ENCODE measurements around the gene NRTN. TPM values are rescaled to one million over a fixed set of nuclear protein-coding genes. Genes with fewer than 3 reads are reported as not detected.

Gene NRTN
- polyA plus RNA-seq, 3 donors = not detected

DNA sequence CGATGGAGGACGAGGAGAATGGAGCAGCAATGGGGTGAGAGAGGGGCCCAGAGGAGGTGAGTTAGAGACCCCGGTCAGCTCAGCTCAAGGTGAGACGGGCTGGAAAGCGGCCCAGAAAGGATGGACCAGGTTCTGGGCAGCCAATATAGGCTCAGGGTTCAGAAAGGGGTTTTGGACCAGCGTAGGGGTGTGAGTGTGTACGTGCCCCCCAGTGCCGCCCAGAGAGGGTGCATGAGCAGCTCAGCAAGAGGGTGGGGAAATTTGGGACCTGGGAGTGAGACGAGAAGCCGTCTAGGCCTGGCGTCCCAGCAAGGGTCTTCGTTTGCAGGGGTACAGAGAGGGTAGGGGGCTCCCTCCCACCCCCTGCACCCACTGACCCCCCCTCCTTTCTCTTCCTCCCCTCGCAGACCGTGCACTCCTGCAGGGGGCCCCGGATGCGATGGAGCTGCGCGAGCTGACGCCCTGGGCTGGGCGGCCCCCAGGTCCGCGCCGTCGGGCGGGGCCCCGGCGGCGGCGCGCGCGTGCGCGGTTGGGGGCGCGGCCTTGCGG, 22.5 kb downstream of the NRTN start:
- H3K4me3 ChIP-seq (replicated peaks in 1 of 3; ENCODE audit: low read depth in 2 of 3, low read length in 3 of 3) = peak overlapping the region in 1 of 3 experiments; percentile 70
- peaks cover 19 to 26% of the 10 kb centered on the region in 2 donors for H3K4me1 ChIP-seq (ENCODE audit: control insufficient read depth in 1 of 2, insufficient read depth in 2 of 2, low read length in 2 of 2)
- no peak for DNase-seq
- TF ChIP-seq, protein P1, sequence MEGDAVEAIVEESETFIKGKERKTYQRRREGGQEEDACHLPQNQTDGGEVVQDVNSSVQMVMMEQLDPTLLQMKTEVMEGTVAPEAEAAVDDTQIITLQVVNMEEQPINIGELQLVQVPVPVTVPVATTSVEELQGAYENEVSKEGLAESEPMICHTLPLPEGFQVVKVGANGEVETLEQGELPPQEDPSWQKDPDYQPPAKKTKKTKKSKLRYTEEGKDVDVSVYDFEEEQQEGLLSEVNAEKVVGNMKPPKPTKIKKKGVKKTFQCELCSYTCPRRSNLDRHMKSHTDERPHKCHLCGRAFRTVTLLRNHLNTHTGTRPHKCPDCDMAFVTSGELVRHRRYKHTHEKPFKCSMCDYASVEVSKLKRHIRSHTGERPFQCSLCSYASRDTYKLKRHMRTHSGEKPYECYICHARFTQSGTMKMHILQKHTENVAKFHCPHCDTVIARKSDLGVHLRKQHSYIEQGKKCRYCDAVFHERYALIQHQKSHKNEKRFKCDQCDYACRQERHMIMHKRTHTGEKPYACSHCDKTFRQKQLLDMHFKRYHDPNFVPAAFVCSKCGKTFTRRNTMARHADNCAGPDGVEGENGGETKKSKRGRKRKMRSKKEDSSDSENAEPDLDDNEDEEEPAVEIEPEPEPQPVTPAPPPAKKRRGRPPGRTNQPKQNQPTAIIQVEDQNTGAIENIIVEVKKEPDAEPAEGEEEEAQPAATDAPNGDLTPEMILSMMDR (IDR thresholded peaks at IDR 0.05) = no peak
- Mint-ChIP-seq H3K27ac (peak overlapping the region in 3 of 7 donors; percentile 36 to 84 (median 82)), H3K4me3 (peak overlapping the region; percentile 78), H3K27me3 (ENCODE audit: low read depth in 3 of 3) (peaks cover 15 to 39% (median 23%) of the 10 kb centered on the region in 3 donors), H3K9me3 (peaks cover 2 to 15% (median 9%) of the 10 kb centered on the region in 7 donors), H3K4me1 (peaks cover 18% of the 10 kb centered on the region), H3K36me3 (no peaks in the 10 kb centered on the region)
- WGBS (ENCODE audit: insufficient coverage) = 14% methylated on average over 31 of the region's 37 CpGs
- no peak overlapping the region for H3K27ac ChIP-seq (ENCODE audit: low read depth in 1 of 2, low read length in 2 of 2)
- no peak overlapping the region for H3K9ac ChIP-seq (ENCODE audit: insufficient read depth, low read length, poor library complexity, severe bottlenecking)
- no peaks in the 10 kb centered on the region for H3K79me2 ChIP-seq (ENCODE audit: insufficient read depth, low read length)
- intact Hi-C loops (cut with micrococcal nuclease) = no loop called here
- H2AFZ ChIP-seq (ENCODE audit: insufficient read depth, low read depth, low read length, poor library complexity, severe bottlenecking) = peak overlapping the region; percentile 81
- H3K4me2 ChIP-seq (replicated peaks; ENCODE audit: extremely low read depth, low read length, poor library complexity, severe bottlenecking) = peak overlapping the region; percentile 66
- H3K36me3 ChIP-seq (replicated peaks in 1 of 2; ENCODE audit: control insufficient read depth in 1 of 2, insufficient read depth in 2 of 2, low read length in 2 of 2) = no peaks in the 10 kb centered on the region
- no peaks in the 10 kb centered on the region for H4K20me1 ChIP-seq (ENCODE audit: insufficient read depth, low read length)
- peaks cover 0 to 5% of the 10 kb centered on the region in 2 donors for H3K9me3 ChIP-seq (replicated peaks in 1 of 2; ENCODE audit: control insufficient read depth in 1 of 2, insufficient read depth in 1 of 2, low read length in 2 of 2)
- peaks cover 0 to 19% of the 10 kb centered on the region in 2 donors for H3K27me3 ChIP-seq (ENCODE audit: control insufficient read depth in 2 of 2, insufficient read depth in 2 of 2, low read length in 2 of 2)

DNA sequence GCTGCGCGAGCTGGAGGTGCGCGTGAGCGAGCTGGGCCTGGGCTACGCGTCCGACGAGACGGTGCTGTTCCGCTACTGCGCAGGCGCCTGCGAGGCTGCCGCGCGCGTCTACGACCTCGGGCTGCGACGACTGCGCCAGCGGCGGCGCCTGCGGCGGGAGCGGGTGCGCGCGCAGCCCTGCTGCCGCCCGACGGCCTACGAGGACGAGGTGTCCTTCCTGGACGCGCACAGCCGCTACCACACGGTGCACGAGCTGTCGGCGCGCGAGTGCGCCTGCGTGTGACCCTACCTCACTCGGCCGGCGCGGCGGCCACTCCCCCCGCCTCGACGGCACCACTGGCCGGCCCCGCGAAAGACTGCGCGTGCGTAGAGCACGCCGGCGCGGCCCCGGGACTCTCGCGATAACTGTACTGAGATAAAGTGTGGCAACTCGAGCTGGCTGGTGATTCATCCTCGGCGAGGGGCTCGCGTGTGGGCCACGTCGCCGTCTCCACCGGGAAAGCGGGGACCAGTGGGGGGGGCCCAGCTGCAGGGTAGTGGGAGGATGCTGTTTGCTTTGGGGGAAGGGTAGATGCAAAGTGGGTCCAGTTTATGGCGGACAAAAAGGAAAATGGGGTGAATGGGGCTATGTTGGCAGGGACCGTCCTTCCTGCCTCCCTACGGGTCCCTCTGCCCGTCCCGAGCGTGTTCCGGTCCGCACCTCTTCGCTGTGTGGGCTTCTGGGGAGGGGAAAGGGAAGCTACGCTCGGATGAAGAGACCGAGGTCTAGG, 23.2 kb downstream of the NRTN start:
- peak overlapping the region; percentile 83 to 87 for H3K4me3 Mint-ChIP-seq
- Histone ChIP-seq H3K4me1 (ENCODE audit: control insufficient read depth in 1 of 2, insufficient read depth in 2 of 2, low read length in 2 of 2) (peaks cover 19 to 26% of the 10 kb centered on the region in 2 donors), H2AFZ (ENCODE audit: insufficient read depth, low read depth, low read length, poor library complexity, severe bottlenecking) (peak overlapping the region; percentile 81), H3K4me3 (replicated peaks in 1 of 3; ENCODE audit: low read depth in 2 of 3, low read length in 3 of 3) (peak overlapping the region; percentile 21 to 70 (median 41)), H3K79me2 (ENCODE audit: insufficient read depth, low read length) (no peaks in the 10 kb centered on the region), H3K9ac (ENCODE audit: insufficient read depth, low read length, poor library complexity, severe bottlenecking) (peak overlapping the region; percentile 56), H3K36me3 (replicated peaks in 1 of 2; ENCODE audit: control insufficient read depth in 1 of 2, insufficient read depth in 2 of 2, low read length in 2 of 2) (no peaks in the 10 kb centered on the region), H3K4me2 (replicated peaks; ENCODE audit: extremely low read depth, low read length, poor library complexity, severe bottlenecking) (peak overlapping the region; percentile 66), H3K27ac (ENCODE audit: low read depth in 1 of 2, low read length in 2 of 2) (peak overlapping the region; percentile 58 to 73), H4K20me1 (ENCODE audit: insufficient read depth, low read length) (no peaks in the 10 kb centered on the region), H3K27me3 (ENCODE audit: control insufficient read depth in 2 of 2, insufficient read depth in 2 of 2, low read length in 2 of 2) (peaks cover 0 to 19% of the 10 kb centered on the region in 2 donors), H3K9me3 (replicated peaks in 1 of 2; ENCODE audit: control insufficient read depth in 1 of 2, insufficient read depth in 1 of 2, low read length in 2 of 2) (peaks cover 0 to 5% of the 10 kb centered on the region in 2 donors)
- H3K36me3 Mint-ChIP-seq = no peaks in the 10 kb centered on the region
- H3K27ac Mint-ChIP-seq = peak overlapping the region; percentile 65 to 95 (median 87)
- intact Hi-C loops (cut with micrococcal nuclease) = no loop called here
- H3K9me3 Mint-ChIP-seq = peaks cover 2 to 15% (median 9%) of the 10 kb centered on the region in 7 donors
- peaks cover 18% of the 10 kb centered on the region for H3K4me1 Mint-ChIP-seq
- peak; percentile 83 to 90 (median 85) for DNase-seq
- TF ChIP-seq, protein P1 (IDR thresholded peaks at IDR 0.05) = no peak
- WGBS (ENCODE audit: insufficient coverage) = under 1% methylated on average over 91 of the region's 91 CpGs
- peaks cover 13 to 38% (median 23%) of the 10 kb centered on the region in 3 donors for H3K27me3 Mint-ChIP-seq (ENCODE audit: low read depth in 3 of 3)
